Trophoblast cell (in vitro differentiated cells and primary cell): Measurements from ENCODE around the gene PAGE1.
"Not testable (repeated sequence)": the region's sequence is repeated elsewhere in the genome, so short reads cannot be mapped to it uniquely, and the experiment has no call there.

Source experiments
- DNase-seq, 2 donors: peaks; one replicate each; pipeline ENCODE4 v3.0.0-alpha.2; 2016
- H2AFZ ChIP-seq: 2 replicates; pipeline ENCODE4 v1.6.1; 2013; ENCODE audit warnings: low read length, moderate library complexity, mild to moderate bottlenecking; ENCODE audit not compliant: insufficient read depth, poor library complexity
- H2AK5ac ChIP-seq: 2 replicates; pipeline ENCODE4 v1.6.1; 2013; ENCODE audit warnings: mild to moderate bottlenecking, low read length
- H2BK120ac ChIP-seq: 2 replicates; pipeline ENCODE4 v1.6.1; 2013; ENCODE audit warnings: low read length, mild to moderate bottlenecking, moderate library complexity; ENCODE audit not compliant: insufficient read depth, poor library complexity
- H2BK12ac ChIP-seq: 2 replicates; pipeline ENCODE4 v1.6.1; 2013; ENCODE audit warnings: mild to moderate bottlenecking, low read length, moderate library complexity
- H2BK5ac ChIP-seq: 2 replicates; pipeline ENCODE4 v1.6.1; 2013; ENCODE audit warnings: low read length, low read depth, moderate library complexity, mild to moderate bottlenecking; ENCODE audit not compliant: poor library complexity
- H3K14ac ChIP-seq: 2 replicates; pipeline ENCODE4 v1.6.1; 2013; ENCODE audit warnings: mild to moderate bottlenecking, low read length
- H3K18ac ChIP-seq: 2 replicates; pipeline ENCODE4 v1.6.1; 2013; ENCODE audit warnings: mild to moderate bottlenecking, low read length
- H3K23ac ChIP-seq: 2 replicates; pipeline ENCODE4 v1.6.1; 2013; ENCODE audit warnings: low read length
- H3K27ac ChIP-seq: 2 replicates; pipeline ENCODE4 v1.5.1; 2013; ENCODE audit warnings: low read depth, mild to moderate bottlenecking, inconsistent platforms, low read length, moderate library complexity
- H3K27me3 ChIP-seq: 2 replicates; pipeline ENCODE4 v1.6.1; 2013; ENCODE audit warnings: inconsistent platforms, mild to moderate bottlenecking, low read length, moderate library complexity; ENCODE audit not compliant: insufficient read depth
- H3K36me3 ChIP-seq, 2 experiments: 1 replicate in 1 of 2; 2 replicates in 1 of 2; pipeline ENCODE4 v1.6.1; 2013; ENCODE audit warnings: low read length in 2 of 2, mild to moderate bottlenecking in 2 of 2, moderate library complexity in 1 of 2; ENCODE audit not compliant: insufficient read depth in 2 of 2, control insufficient read depth in 1 of 2
- H3K4ac ChIP-seq: 2 replicates; pipeline ENCODE4 v1.6.1; 2013; ENCODE audit warnings: low read depth, mild to moderate bottlenecking, low read length, moderate library complexity
- H3K4me1 ChIP-seq, 2 experiments: 1 replicate in 1 of 2; 2 replicates in 1 of 2; pipeline ENCODE4 v1.6.1; 2013; ENCODE audit warnings: low read length in 2 of 2, mild to moderate bottlenecking in 2 of 2, moderate library complexity in 1 of 2; ENCODE audit not compliant: insufficient read depth in 2 of 2, control insufficient read depth in 1 of 2
- H3K4me2 ChIP-seq: 2 replicates; pipeline ENCODE4 v1.6.1; 2013; ENCODE audit warnings: inconsistent platforms, mild to moderate bottlenecking, low read length, moderate library complexity
- H3K4me3 ChIP-seq: 2 replicates; pipeline ENCODE4 v1.5.1; 2013; ENCODE audit warnings: mild to moderate bottlenecking, low read depth, low read length, inconsistent platforms
- H3K79me1 ChIP-seq: one replicate; pipeline ENCODE4 v1.6.1; 2013; ENCODE audit warnings: low read length
- H3K79me2 ChIP-seq: 2 replicates; pipeline ENCODE4 v1.6.1; 2013; ENCODE audit warnings: low read length, mild to moderate bottlenecking; ENCODE audit not compliant: control insufficient read depth, insufficient read depth, poor library complexity
- H3K9ac ChIP-seq: 2 replicates; pipeline ENCODE4 v1.6.1; 2013; ENCODE audit warnings: mild to moderate bottlenecking, low read length
- H3K9me3 ChIP-seq: 2 replicates; pipeline ENCODE4 v1.6.1; 2013; ENCODE audit warnings: low read depth, mild to moderate bottlenecking, control low read depth, inconsistent platforms, low read length; ENCODE audit not compliant: insufficient read depth
- H4K12ac ChIP-seq: 2 replicates; pipeline ENCODE4 v1.6.1; 2013; ENCODE audit warnings: low read depth, mild to moderate bottlenecking, low read length, moderate library complexity
- H4K8ac ChIP-seq: 2 replicates; pipeline ENCODE4 v1.6.1; 2013; ENCODE audit warnings: low read depth, mild to moderate bottlenecking, low read length, moderate library complexity
- H4K91ac ChIP-seq: one replicate; pipeline ENCODE4 v1.6.1; 2013; ENCODE audit warnings: low read depth, mild to moderate bottlenecking, low read length, moderate library complexity
- WGBS: extraction: QIAGEN DNeasy Blood & Tissue Kit; methylation state at CpG from one replicate; pipeline ENCODE4 v1.1.7; 2013; ENCODE audit warnings: missing lambda C conversion rate; ENCODE audit not compliant: insufficient read length, insufficient coverage; ENCODE audit errors: extremely low coverage; 5-methylcytosine and 5-hydroxymethylcytosine counted together

The PAGE1 gene

DNA sequence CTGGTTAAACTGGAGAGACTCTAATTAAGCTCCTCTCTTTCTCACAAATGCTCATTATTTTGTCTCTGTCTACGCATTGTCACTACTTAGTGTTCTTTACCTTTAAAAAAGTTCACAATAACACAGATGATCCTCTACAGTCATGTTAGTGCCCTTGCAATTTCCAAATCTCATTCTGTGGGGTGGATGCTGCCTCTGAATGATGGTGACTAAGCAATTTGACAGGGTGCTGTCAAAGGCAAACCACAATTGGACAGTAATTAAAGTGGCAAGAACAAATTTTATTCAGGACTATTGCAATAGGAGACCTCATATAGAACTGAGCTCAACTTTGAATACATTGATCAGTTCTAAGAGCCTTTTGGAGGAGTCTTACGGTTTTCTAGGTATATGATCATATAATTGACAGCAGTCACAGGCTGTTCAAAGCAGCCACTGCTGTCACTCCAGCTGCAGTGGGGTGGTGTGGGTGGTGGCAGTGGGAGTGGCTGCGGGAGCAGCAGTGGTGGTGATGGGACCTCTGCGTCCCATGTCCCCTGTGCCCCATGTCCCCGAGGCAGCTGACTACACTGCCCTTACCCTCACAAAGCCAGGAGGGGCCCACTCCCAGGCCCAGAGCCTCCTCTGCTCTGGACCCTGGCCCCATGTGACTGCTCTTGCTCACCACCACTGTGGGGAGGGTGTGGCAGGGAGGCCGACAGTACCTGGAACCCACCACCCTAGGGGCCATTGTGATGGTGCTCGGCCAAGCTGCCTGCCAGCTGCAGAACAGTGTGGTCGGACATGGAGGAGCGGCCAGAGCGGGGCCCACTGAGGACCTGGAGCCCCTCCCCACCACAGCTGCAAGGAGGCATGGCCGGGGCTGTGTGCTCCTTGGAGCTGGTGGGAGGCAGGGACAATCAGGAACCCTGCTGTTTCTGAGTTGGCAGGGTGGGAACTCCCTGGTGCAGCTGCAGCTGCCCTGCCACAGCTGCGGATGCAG is 30.4 kb upstream of the PAGE1 start:
- H2BK12ac ChIP-seq = no peak overlapping the region
- DNase-seq = no peak
- H3K27me3 ChIP-seq = no peaks in the 10 kb centered on the region
- no peak overlapping the region for H3K9ac ChIP-seq
- H3K27ac ChIP-seq = no peak overlapping the region
- no peak overlapping the region for H4K91ac ChIP-seq
- no peaks in the 10 kb centered on the region for H3K4me1 ChIP-seq
- H3K4me2 ChIP-seq = no peak overlapping the region
- H3K23ac ChIP-seq = no peak overlapping the region
- H4K12ac ChIP-seq = peak overlapping the region; percentile 7
- no peak overlapping the region for H2AK5ac ChIP-seq
- H3K9me3 ChIP-seq = no peaks in the 10 kb centered on the region
- H3K79me2 ChIP-seq = no peaks in the 10 kb centered on the region
- WGBS = no CpG with 5 or more reads among the region's 12 CpGs
- no peaks in the 10 kb centered on the region for H3K36me3 ChIP-seq
- H2BK120ac ChIP-seq = no peak overlapping the region
- no peaks in the 10 kb centered on the region for H3K79me1 ChIP-seq
- H2BK5ac ChIP-seq = no peak overlapping the region
- no peak overlapping the region for H3K18ac ChIP-seq
- H4K8ac ChIP-seq = no peak overlapping the region
- no peak overlapping the region for H3K4me3 ChIP-seq
- H2AFZ ChIP-seq = no peak overlapping the region
- no peak overlapping the region for H3K4ac ChIP-seq
- no peak overlapping the region for H3K14ac ChIP-seq

DNA sequence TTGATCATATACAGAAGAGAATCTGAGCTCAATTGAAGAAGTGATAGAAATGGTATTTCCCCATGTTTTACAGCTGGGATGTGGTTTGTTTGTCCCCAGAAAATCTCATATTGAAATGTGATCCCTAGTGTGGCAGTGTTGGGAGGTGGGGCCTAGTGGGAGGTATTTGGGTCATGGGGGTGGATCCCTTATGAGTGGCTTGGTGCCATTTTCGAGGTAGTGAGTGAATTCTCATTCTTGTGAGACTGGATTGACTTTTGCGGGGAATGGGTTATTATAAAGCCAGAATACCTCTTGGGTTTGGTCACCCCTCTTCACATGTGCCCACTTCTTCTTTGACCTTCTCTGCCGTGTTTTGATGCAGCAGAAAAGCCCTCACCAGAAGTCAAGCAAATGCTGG is 29.6 kb upstream of the PAGE1 start:
- Histone ChIP-seq H4K8ac (no peak overlapping the region), H3K9me3 (no peaks in the 10 kb centered on the region), H2AFZ (no peak overlapping the region), H3K14ac (no peak overlapping the region), H4K12ac (no peak overlapping the region), H3K27me3 (no peaks in the 10 kb centered on the region), H2BK12ac (no peak overlapping the region), H3K4me2 (no peak overlapping the region), H2BK120ac (no peak overlapping the region), H3K18ac (no peak overlapping the region), H2BK5ac (no peak overlapping the region), H3K4me1 (no peaks in the 10 kb centered on the region), H3K36me3 (no peaks in the 10 kb centered on the region), H3K9ac (no peak overlapping the region), H3K79me1 (no peaks in the 10 kb centered on the region), H3K4ac (no peak overlapping the region), H3K27ac (no peak overlapping the region), H3K4me3 (no peak overlapping the region), H2AK5ac (no peak overlapping the region), H4K91ac (no peak overlapping the region), H3K79me2 (no peaks in the 10 kb centered on the region), H3K23ac (no peak overlapping the region)
- no peak for DNase-seq
- WGBS = no CpG with 5 or more reads among the region's 3 CpGs

- no CpG with 5 or more reads among the region's 2 CpGs for WGBS
- H2BK120ac ChIP-seq, H3K14ac ChIP-seq, H3K9ac ChIP-seq, H3K4me3 ChIP-seq, H2BK12ac ChIP-seq, H3K79me2 ChIP-seq, H4K12ac ChIP-seq, H2BK5ac ChIP-seq, H3K36me3 ChIP-seq, H2AFZ ChIP-seq, H3K79me1 ChIP-seq, DNase-seq, H3K18ac ChIP-seq, H2AK5ac ChIP-seq, H3K27me3 ChIP-seq, H3K9me3 ChIP-seq, H3K4me1 ChIP-seq, H3K4me2 ChIP-seq, H3K27ac ChIP-seq, H4K91ac ChIP-seq, H3K4ac ChIP-seq, H4K8ac ChIP-seq, H3K23ac ChIP-seq: not testable (repeated sequence)
Observed at GRCh38 chrX:49720106-49720505, 24.3 kb upstream of the PAGE1 start.

DNA sequence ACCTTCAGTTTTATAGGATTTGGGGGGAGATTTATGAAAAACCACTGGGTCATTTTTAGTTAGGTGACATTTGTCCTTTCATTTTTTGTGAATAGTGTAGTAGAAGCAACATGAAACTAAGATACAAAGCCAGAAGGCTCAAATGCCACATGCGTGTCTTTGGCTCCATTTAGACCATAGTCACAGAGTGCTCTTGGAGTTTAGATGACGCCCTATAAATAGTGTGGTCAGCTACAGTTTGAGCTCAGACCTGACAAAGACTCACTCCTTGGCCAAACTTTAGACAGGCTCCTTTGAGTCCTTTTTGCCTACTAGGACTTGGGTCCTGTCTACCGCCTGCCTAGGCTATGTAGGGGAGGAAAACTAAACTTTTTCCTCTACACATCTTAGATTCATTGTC is 16.8 kb upstream of the PAGE1 start:
- Histone ChIP-seq H4K8ac (no peak overlapping the region), H3K36me3 (no peaks in the 10 kb centered on the region), H3K18ac (no peak overlapping the region), H2AFZ (no peak overlapping the region), H4K91ac (no peak overlapping the region), H3K23ac (no peak overlapping the region), H2BK120ac (no peak overlapping the region), H3K4me3 (no peak overlapping the region), H3K9me3 (no peaks in the 10 kb centered on the region), H3K14ac (no peak overlapping the region), H3K4ac (no peak overlapping the region), H3K4me1 (no peaks in the 10 kb centered on the region), H3K4me2 (no peak overlapping the region), H2BK5ac (no peak overlapping the region), H2AK5ac (no peak overlapping the region), H3K79me2 (no peaks in the 10 kb centered on the region), H3K9ac (no peak overlapping the region), H3K79me1 (no peaks in the 10 kb centered on the region), H3K27me3 (no peaks in the 10 kb centered on the region), H4K12ac (no peak overlapping the region), H2BK12ac (no peak overlapping the region), H3K27ac (no peak overlapping the region)
- DNase-seq = no peak
- no CpG with 5 or more reads among the region's 3 CpGs for WGBS
